HG03520 (cell line): ENCODE data around the gene AQP7.
"Not testable (repeated sequence)": the region's sequence is repeated elsewhere in the genome, so short reads cannot be mapped to it uniquely, and the experiment has no call there.

Experiments used
- ATAC-seq: cut with Tn5 transposase; IDR thresholded peaks from one replicate; pipeline ENCODE4 v1.9.1; 2021; ENCODE audit warnings: mild to moderate bottlenecking, moderate library complexity; ENCODE audit not compliant: unreplicated experiment

The AQP7 gene

GRCh38 chr9:33399047-33399446 is 3.3 kb downstream of the AQP7 start:
- ATAC-seq = not testable (repeated sequence)

GRCh38 chr9:33397801-33398200 is 4.6 kb downstream of the AQP7 start:
- not testable (repeated sequence) for ATAC-seq

DNA sequence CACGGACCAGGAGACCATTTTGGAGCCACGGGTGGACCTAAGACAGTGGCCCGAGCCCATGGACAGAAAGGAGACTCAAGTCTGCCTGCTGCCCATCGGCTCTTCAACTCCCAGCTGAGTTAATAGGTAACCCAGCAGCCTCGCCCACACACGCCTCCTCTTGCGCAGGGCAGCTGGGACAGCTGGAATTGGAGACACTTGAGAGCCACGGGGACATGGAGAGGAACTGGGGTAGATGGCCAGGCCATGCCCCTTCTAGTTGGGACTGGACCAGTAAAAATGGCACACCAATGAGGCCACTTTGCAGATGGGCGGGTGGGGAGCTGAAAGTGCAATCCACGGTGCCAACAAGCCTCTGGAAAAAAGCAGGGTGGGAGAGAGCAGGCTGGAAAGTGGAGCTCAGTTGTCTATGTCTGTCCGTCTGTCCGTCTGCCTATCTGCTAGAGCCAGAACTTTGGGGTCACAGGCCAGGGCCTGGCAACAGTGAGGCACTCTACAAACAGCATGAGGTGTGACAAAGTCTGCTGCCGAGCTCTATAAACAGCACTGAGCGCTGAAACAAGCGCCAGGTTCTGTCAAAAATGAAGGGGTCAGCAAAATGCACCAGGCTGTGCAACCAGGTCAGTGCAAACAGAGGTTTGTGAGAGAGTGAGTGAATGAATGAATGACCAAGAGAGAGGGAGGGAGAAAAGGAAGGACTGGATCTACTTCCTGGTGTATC is 7.0 kb downstream of the AQP7 start:
- ATAC-seq = not testable (repeated sequence)

GRCh38 chr9:33393986-33394385 is 8.4 kb downstream of the AQP7 start:
- not testable (repeated sequence) for ATAC-seq

DNA sequence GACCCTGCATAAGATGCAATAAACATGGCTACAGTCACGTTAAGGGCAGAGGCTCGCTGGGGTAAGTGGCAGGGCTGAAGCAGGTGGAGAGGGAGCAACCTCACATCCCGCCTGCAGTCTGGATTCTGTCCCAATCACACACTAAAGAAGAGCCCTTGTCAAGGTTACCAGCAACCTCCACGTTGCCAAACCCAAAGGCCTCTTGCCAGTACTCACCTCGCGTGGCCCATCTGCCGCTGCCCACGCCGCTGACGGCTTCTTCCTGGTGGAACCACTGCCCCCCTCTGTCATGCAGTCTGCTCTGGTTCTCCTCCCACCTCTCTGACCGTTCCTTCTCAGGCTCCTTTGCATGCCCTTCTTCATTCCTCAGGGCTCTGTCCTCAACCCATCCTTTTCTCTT is 8.8 kb downstream of the AQP7 start:
- ATAC-seq = no peak

DNA sequence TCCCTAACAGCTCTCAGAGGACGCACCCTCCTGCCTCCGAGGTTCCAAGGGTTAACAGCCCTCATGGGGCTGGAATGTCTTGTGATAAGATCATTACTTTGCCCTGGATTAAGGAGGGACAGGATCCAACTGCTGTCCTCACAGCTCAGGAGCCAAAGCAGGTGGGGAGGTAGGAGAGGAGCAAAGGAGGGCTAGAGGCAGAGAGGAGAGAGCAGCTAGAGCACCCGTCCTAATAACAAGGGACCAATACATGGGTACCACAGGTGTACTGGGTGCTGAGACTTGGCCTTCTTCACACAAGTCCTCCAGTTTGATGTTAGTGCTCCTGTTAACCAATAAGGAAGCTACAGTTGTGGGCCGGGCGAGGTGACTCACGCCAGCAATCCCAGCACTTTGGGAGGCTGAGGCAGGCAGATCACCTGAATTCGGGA is 9.8 kb downstream of the AQP7 start:
- not testable (repeated sequence) for ATAC-seq

DNA sequence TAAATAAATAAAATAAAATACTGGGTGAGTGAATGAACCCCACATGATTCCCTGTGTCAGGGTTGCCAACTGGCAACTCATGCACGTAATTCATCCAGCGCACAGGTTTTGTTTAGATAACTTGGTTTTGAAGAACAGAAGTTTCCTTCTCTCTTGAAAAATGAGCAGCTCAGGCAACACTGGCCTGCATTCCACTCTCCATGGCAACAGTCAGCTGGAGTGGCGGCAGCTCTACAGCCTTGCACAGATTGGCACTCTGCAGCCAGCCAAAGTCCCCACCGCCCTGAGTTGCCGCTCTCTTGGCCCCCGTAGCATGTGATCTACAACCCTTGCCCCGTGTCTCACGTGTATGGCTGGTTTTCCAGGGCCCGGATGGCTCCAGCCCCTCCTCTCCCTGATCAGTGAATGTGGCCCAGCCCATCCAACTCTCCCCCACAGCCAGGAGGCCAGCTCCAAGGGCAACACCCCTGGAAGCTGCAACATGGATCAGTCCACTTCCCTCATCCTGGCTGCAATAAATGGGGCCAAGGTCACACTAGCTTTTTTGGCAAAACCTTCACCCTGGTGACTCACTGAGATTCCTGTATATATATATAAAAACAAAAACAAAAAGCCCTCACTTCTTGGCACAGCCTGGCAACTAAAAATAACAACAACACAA is 11.1 kb downstream of the AQP7 start:
- not testable (repeated sequence) for ATAC-seq

GRCh38 chr9:33388110-33388994 is 14.0 kb downstream of the AQP7 start:
- ATAC-seq = no peak

- not testable (repeated sequence) for ATAC-seq
Observed at GRCh38 chr9:33386998-33387397, 15.4 kb downstream of the AQP7 start.

- ATAC-seq = not testable (repeated sequence)
Observed at GRCh38 chr9:33386641-33386996, 15.7 kb downstream of the AQP7 start.

DNA sequence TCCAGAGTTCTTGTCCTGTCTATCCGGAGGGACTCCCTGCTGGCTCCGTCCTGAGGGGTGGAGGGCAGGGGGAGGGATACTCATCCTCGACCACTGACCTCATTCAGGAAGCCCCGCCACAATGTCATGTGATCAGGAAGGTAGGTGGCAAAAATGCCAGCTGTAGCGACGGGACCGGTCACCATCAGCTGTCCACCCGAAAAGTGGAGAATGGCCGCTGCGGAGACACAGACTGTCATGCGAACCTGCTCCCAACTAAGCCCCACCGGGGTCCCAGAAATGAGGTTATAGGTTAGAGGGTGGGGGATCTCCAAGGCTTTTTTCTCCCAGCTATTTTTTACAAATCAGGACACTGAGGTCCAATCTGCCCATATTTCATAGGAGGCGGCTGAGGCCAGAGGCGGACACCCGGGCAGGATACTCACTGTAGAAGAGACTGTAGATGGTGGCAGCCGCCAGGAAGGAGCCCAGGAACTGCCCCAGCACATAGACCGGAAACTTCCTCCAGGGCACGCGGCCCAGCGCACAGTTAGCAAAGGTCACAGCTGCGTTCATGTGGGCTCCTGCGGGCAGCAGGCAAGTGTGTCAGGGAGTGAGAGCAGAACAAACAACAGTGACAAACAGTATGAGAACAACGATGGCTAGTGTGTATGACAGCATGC is 16.3 kb downstream of the AQP7 start:
- not testable (repeated sequence) for ATAC-seq

DNA sequence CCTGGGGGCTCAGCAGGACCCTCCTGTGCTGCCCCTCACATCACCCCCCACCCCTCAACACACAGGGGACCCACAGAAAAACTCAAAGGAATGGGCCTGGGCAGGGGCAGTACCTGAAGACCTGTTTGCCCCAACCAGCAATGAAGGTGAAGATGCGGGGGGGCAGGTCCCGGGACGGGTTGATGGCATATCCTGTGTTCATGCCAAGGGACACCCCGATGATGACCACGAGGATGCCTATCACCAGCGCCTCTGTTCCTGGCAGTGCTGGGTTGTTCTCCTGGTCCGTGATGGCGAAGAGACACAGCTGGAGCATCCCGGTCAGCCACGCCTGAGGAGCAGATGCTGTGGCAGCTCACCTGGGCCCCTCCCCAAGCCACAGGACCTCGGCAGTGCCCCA is 16.8 kb downstream of the AQP7 start:
- not testable (repeated sequence) for ATAC-seq

- ATAC-seq = not testable (repeated sequence)
Observed at GRCh38 chr9:33383396-33383795, 19.0 kb downstream of the AQP7 start.

DNA sequence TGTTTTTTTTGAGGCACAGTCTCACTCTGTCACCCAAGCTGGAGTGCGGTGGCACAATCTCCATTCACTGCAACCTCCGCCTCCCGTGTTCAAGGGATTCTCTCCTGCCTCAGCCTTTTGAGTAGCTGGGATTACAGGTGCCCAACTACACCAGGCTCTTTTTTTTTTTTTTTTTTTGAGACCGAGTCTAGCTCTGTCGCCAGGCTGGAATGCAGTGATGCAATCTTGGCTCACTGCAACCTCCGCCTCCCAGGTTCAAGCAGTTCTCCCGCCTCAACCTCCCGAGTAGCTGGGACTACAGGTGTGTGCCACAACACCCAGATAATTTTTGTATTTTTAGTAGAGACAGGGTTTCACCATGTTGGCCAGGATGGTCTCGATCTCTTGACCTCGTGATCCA is 20.0 kb downstream of the AQP7 start:
- not testable (repeated sequence) for ATAC-seq

GRCh38 chr9:33381231-33381791 is 21.1 kb downstream of the AQP7 start:
- no peak for ATAC-seq

GRCh38 chr9:33380390-33381094 is 21.8 kb downstream of the AQP7 start:
- ATAC-seq = no peak

DNA sequence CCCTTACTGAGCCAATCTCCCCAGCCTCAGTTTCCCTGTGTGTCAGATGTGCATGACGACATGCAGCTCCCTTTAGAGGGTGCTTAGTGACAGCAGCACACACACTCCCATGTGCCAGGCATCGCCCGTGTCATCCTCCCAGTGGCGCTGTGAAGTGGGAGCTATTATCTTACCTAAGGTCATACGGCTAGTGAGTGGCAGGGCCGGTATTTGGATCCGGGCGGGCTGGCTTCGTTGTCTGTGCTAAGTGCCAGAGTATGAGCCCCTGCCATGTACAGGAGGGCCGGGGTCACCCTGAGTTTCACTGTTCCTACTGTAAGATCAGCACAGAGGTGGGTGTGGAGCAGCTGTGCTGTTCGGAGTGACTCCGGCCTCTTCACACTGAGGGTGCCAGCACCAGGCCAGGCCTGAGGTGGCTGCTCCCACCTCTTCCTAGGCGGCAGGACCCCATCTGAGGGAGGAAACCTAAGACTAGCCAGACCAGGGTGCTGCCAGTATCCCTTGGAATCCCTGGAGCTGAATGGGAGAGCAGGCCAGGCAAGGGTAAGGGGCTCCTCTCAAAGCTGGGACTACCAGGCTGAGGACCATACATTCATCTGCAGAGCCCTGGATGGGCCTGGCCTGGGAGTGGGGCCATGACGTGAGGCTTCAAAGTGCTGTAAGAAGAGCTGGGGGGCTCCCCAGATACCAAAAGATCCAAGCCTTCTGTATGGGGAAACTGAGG is 22.5 kb downstream of the AQP7 start:
- ATAC-seq = no peak

- ATAC-seq = no peak
Observed at GRCh38 chr9:33378121-33378795, 24.1 kb downstream of the AQP7 start.
